DOHH2 (cell line): ENCODE results near the gene AP5S1.

ENCODE experiments used
- EZH2phosphoT487 ChIP-seq: fragments of 200-600 bp; sonication (generic); IDR thresholded peaks from 2 replicates; pipeline ENCODE4 v1.6.1; 2017; ENCODE audit warnings: borderline replicate concordance, mild to moderate bottlenecking, antibody characterized with exemption, low read length, moderate library complexity, mixed read lengths
- TF ChIP-seq, protein P1 (sequence below): fragments of 200-600 bp; sonication (generic); IDR thresholded peaks from one replicate; pipeline ENCODE4 v1.5.1; 2014; ENCODE audit warnings: antibody characterized with exemption, mild to moderate bottlenecking, low read depth, low read length; ENCODE audit not compliant: poor library complexity, severe bottlenecking

DNA sequence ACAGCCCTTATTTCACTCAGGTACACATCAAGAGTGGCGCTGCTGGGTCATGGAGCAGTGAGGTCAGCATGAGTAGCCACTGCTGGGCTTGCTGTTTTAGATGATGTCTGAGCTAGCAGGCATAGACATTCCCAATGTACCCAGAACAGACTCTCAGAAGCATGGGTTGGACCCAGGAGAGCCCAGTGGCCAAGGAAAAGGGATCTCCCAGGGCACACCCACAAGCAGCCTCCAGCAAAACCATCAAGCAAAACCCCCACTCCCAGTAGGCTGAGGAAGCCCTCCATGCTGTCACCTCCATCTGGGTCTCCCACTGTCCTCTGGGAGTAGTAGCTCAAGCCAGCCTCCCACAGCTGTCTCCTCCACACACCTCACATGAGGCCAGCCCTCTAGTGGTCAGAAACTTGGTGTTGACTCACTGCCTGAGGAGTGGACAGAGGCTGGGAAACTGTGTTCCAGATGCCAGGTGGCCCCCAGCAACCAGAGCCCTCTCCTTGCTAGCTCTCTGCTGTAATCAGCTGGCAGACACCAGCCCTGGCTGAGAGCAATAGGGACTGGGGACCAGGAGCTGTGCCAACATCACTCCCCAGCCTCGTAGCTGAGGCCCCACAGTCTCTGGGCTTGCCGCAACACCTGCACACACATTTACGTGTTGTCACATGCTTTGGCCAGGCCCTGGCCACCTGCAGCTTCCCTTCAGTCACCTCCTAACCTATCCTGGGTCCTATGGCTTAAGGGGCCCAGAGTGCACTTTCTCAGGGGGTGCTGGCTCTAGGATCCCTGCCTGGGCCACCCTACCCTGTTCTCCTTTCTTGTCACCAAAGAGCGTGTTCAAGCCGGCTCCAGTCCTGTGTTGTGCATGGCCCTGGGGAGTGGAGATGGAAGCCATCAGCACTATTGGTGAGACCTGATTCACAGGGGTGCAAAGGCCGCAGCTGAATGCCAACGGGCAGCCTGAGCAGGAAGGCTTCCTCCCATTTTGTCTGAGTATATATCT lies 1.9 kb upstream of the AP5S1 start:
- TF ChIP-seq, protein P1, sequence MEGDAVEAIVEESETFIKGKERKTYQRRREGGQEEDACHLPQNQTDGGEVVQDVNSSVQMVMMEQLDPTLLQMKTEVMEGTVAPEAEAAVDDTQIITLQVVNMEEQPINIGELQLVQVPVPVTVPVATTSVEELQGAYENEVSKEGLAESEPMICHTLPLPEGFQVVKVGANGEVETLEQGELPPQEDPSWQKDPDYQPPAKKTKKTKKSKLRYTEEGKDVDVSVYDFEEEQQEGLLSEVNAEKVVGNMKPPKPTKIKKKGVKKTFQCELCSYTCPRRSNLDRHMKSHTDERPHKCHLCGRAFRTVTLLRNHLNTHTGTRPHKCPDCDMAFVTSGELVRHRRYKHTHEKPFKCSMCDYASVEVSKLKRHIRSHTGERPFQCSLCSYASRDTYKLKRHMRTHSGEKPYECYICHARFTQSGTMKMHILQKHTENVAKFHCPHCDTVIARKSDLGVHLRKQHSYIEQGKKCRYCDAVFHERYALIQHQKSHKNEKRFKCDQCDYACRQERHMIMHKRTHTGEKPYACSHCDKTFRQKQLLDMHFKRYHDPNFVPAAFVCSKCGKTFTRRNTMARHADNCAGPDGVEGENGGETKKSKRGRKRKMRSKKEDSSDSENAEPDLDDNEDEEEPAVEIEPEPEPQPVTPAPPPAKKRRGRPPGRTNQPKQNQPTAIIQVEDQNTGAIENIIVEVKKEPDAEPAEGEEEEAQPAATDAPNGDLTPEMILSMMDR, result peak; percentile 64
- no peak for TF ChIP-seq EZH2phosphoT487
